Upper lobe of left lung (tissue), 6 donors: ENCODE measurements around the gene CACNB4. TPM values are rescaled to one million over a fixed set of nuclear protein-coding genes. Genes with fewer than 3 reads are reported as not detected.

Source experiments
- ATAC-seq, 2 donors: fragments of 200-7000 bp; cut with Tn5 transposase; one replicate each; pipeline ENCODE4 v1.9.1; 2022; ENCODE audit warnings: mild to moderate bottlenecking in 2 of 2, moderate library complexity in 2 of 2; ENCODE audit not compliant: low FRiP score in 2 of 2
- DNase-seq, 2 donors: peaks; one replicate each; pipeline ENCODE4 v3.0.0-alpha.2; 2019 to 2020
- H3K27ac ChIP-seq, 4 donors: fragments of 200-600 bp; sonication (generic); one replicate each; pipeline ENCODE4 v1.5.1; 2016 to 2019
- H3K27me3 ChIP-seq, 4 donors: fragments of 200-600 bp; sonication (generic); one replicate each; pipeline ENCODE4 v1.5.1; 2017 to 2019
- H3K36me3 ChIP-seq, 4 donors: fragments of 200-600 bp; sonication (generic); one replicate each; pipeline ENCODE4 v1.5.1; 2016 to 2019
- H3K4me1 ChIP-seq, 4 donors: fragments of 200-600 bp; sonication (generic); one replicate each; pipeline ENCODE4 v1.5.1; 2018 to 2019
- H3K4me3 ChIP-seq, 4 donors: fragments of 200-600 bp; sonication (generic); one replicate each; pipeline ENCODE4 v1.5.1; 2017 to 2019; ENCODE audit warnings: mild to moderate bottlenecking in 2 of 4, moderate library complexity in 1 of 4
- H3K9me3 ChIP-seq, 4 donors: fragments of 200-600 bp; sonication (generic); one replicate each; pipeline ENCODE4 v1.5.1; 2018 to 2019
- CTCF ChIP-seq, 6 experiments: fragments of 450-650 bp in 4 of 6; fragments of 200-600 bp in 2 of 6; sonication (generic) in 2 of 6; IDR thresholded peaks; one replicate each; pipeline ENCODE4 v1.5.1; 2016 to 2019; ENCODE audit warnings: antibody characterized with exemption in 6 of 6
- EP300 ChIP-seq, 4 donors: sonication (generic); formaldehyde crosslinking; IDR thresholded peaks; one replicate each; pipeline ENCODE4 v1.5.1; 2017; ENCODE audit warnings: antibody characterized with exemption in 4 of 4, control low read depth in 2 of 4
- POLR2A ChIP-seq, 4 donors: fragments of 450-650 bp; IDR thresholded peaks; one replicate each; pipeline ENCODE4 v1.5.1; 2016 to 2017; ENCODE audit warnings: antibody characterized with exemption in 4 of 4, mild to moderate bottlenecking in 2 of 4
- POLR2AphosphoS5 ChIP-seq, 2 donors: sonication (generic); formaldehyde crosslinking; IDR thresholded peaks; one replicate each; pipeline ENCODE4 v1.5.1; 2017; ENCODE audit warnings: antibody characterized with exemption in 2 of 2
- WGBS, 2 donors: methylation state at CpG; one replicate each; pipeline ENCODE4 v1.1.5; 2017 to 2018; 5-methylcytosine and 5-hydroxymethylcytosine counted together
- total RNA-seq, 6 donors: library from RNA; depleted of rRNA in 4 of 6; stranded (reverse); fragments of >200 nt in 4 of 6; gene quantifications; one replicate each; pipeline versions ENCODE4 v1.1.0 to v1.2.1, GENCODE V29; 2016 to 2021
- donor health status: DM: no; HTN: no; CAD: no; lungs with moderate emphysema.
- donor health status: DM: no; HTN: yes; CAD: no; lungs with severe emphysema.

The CACNB4 gene
- total RNA-seq, 6 donors from 2014 or later: 7.7 to 21.0 (median 12.8) TPM

- no peaks in the 10 kb centered on the region for H3K27me3 ChIP-seq
- 67 to 80% methylated on average over 11 to 15 of the region's 15 CpGs for WGBS, 2 donors
- no peak overlapping the region for H3K27ac ChIP-seq
- no peak for DNase-seq
- ATAC-seq: no peak
- no peak overlapping the region for H3K4me3 ChIP-seq
- H3K9me3 ChIP-seq: no peaks in the 10 kb centered on the region
- no peak for TF ChIP-seq POLR2A (IDR thresholded peaks at IDR 0.05)
- no peak for TF ChIP-seq EP300 (IDR thresholded peaks at IDR 0.05)
- no peak for TF ChIP-seq CTCF (IDR thresholded peaks at IDR 0.05)
- TF ChIP-seq POLR2AphosphoS5 (IDR thresholded peaks at IDR 0.05): no peak
- H3K36me3 ChIP-seq: no peaks in the 10 kb centered on the region
- H3K4me1 ChIP-seq: peaks cover 0 to 6% (median 0%) of the 10 kb centered on the region in 4 donors
Observed at GRCh38 chr2:151975460-151976414, 123.1 kb downstream of the CACNB4 start.

- 76 to 86% methylated on average over 3 of the region's 3 CpGs for WGBS, 2 donors
- no peaks in the 10 kb centered on the region for H3K36me3 ChIP-seq
- no peaks in the 10 kb centered on the region for H3K27me3 ChIP-seq
- H3K4me1 ChIP-seq: peaks cover 0 to 6% (median 0%) of the 10 kb centered on the region in 4 donors
- ATAC-seq (no peak), DNase-seq (peak in 1 of 2 donors; percentile 69)
- H3K4me3 ChIP-seq: no peak overlapping the region
- no peaks in the 10 kb centered on the region for H3K9me3 ChIP-seq
- TF ChIP-seq EP300 (IDR thresholded peaks at IDR 0.05): no peak
- no peak for TF ChIP-seq POLR2AphosphoS5 (IDR thresholded peaks at IDR 0.05)
- TF ChIP-seq CTCF (IDR thresholded peaks at IDR 0.05): no peak
- TF ChIP-seq POLR2A (IDR thresholded peaks at IDR 0.05): no peak
- H3K27ac ChIP-seq: no peak overlapping the region
Observed at GRCh38 chr2:151974988-151975387, 123.9 kb downstream of the CACNB4 start.

- TF ChIP-seq POLR2A (IDR thresholded peaks at IDR 0.05) (no peak), POLR2AphosphoS5 (IDR thresholded peaks at IDR 0.05) (no peak), EP300 (IDR thresholded peaks at IDR 0.05) (no peak), CTCF (IDR thresholded peaks at IDR 0.05) (no peak)
- peak in 1 of 2 donors; percentile 72 for ATAC-seq
Observed at GRCh38 chr2:151973901-151974199, 125.0 kb downstream of the CACNB4 start.

GRCh38 chr2:151973013-151973900 lies 125.6 kb downstream of the CACNB4 start:
- H3K9me3 ChIP-seq: no peaks in the 10 kb centered on the region
- WGBS, 2 donors: 77 to 85% methylated on average over 8 of the region's 8 CpGs
- H3K27ac ChIP-seq: no peak overlapping the region
- no peaks in the 10 kb centered on the region for H3K27me3 ChIP-seq
- no peaks in the 10 kb centered on the region for H3K36me3 ChIP-seq
- TF ChIP-seq POLR2AphosphoS5 (IDR thresholded peaks at IDR 0.05) (no peak), CTCF (IDR thresholded peaks at IDR 0.05) (no peak), POLR2A (IDR thresholded peaks at IDR 0.05) (no peak), EP300 (IDR thresholded peaks at IDR 0.05) (no peak)
- no peak overlapping the region for H3K4me3 ChIP-seq
- no peak for ATAC-seq
- DNase-seq: no peak
- peaks cover 0 to 6% (median 0%) of the 10 kb centered on the region in 4 donors for H3K4me1 ChIP-seq

More at GRCh38 chr2:151973901-151974199, 125.0 kb downstream of the CACNB4 start:
- no peak overlapping the region for H3K4me3 ChIP-seq
- no peak for DNase-seq
- H3K27ac ChIP-seq: no peak overlapping the region
- WGBS, 2 donors: 28 to 56% methylated on average over 8 of the region's 8 CpGs
- H3K4me1 ChIP-seq: peaks cover 0 to 6% (median 0%) of the 10 kb centered on the region in 4 donors
- no peaks in the 10 kb centered on the region for H3K36me3 ChIP-seq
- H3K9me3 ChIP-seq: no peaks in the 10 kb centered on the region
- no peaks in the 10 kb centered on the region for H3K27me3 ChIP-seq
